ENCODE results near the gene STKLD1. TPM values are rescaled to one million over a fixed set of nuclear protein-coding genes. Genes with fewer than 3 reads are reported as not detected.

STKLD1 gene
- total RNA-seq, 2 donors from 2014 or later, result not detected

GRCh38 chr9:133355881-133356357, 20.2 kb upstream of the STKLD1 start:
- H3K4me3 ChIP-seq, result peak overlapping the region; percentile 43 to 80
- ATAC-seq (peak; percentile 13), DNase-seq (no peak)
- H3K36me3 ChIP-seq (replicated peaks in 1 of 2; ENCODE audit: insufficient read depth in 1 of 2, low read depth in 2 of 2), result peaks cover 0 to 13% of the 10 kb centered on the region in 2 donors
- intact Hi-C loops (cut with DNase I), result no loop called here
- peaks cover 49% of the 10 kb centered on the region for H3K4me1 ChIP-seq
- 0% methylated on average over 4 to 27 of the region's 31 CpGs for WGBS, 2 donors
- no peaks in the 10 kb centered on the region for H3K9me3 ChIP-seq
- no peak for TF ChIP-seq CTCF (IDR thresholded peaks at IDR 0.05)
- TF ChIP-seq POLR2A (IDR thresholded peaks at IDR 0.05), result no peak
- H3K27me3 ChIP-seq, result no peaks in the 10 kb centered on the region
- H3K27ac ChIP-seq, result peak overlapping the region; percentile 20 to 83 (median 66)

GRCh38 chr9:133356391-133357091, 19.6 kb upstream of the STKLD1 start, which contains the start of the genes SURF1 and SURF2:
SURF1 (minus strand) TSS chr9:133356487; CDS start chr9:133356453, 34 bp downstream.
SURF2 (plus strand) TSS chr9:133356550; CDS start chr9:133356593, 43 bp downstream.
- Histone ChIP-seq H3K36me3 (replicated peaks in 1 of 2; ENCODE audit: insufficient read depth in 1 of 2, low read depth in 2 of 2) (peaks cover 0 to 9% of the 10 kb centered on the region in 2 donors), H3K27me3 (no peaks in the 10 kb centered on the region), H3K9me3 (no peaks in the 10 kb centered on the region), H3K4me3 (peak within 1 kb of the TSS; percentile 66 to 80), H3K4me1 (peaks cover 49% of the 10 kb centered on the region), H3K27ac (peak within 1 kb of the TSS; percentile 20 to 83 (median 66))
- intact Hi-C loops (cut with DNase I), result no loop called here
- DNase-seq (peak; percentile 90 to 93 (median 90)), ATAC-seq (peak; percentile 92)
- WGBS, 2 donors, result 0% methylated on average over 5 to 73 of the region's 78 CpGs
- peak in 3 of 7 experiments; percentile 10 to 23 (median 17) for TF ChIP-seq CTCF (IDR thresholded peaks at IDR 0.05)
- peak in 2 of 3 donors; percentile 49 to 65 for TF ChIP-seq POLR2A (IDR thresholded peaks at IDR 0.05)

GRCh38 chr9:133357656-133358055, 18.5 kb upstream of the STKLD1 start:
- ATAC-seq (no peak), DNase-seq (no peak)
- Histone ChIP-seq H3K27me3 (no peaks in the 10 kb centered on the region), H3K4me3 (no peak overlapping the region), H3K4me1 (peaks cover 49% of the 10 kb centered on the region), H3K36me3 (replicated peaks in 1 of 2; ENCODE audit: insufficient read depth in 1 of 2, low read depth in 2 of 2) (peaks cover 0 to 8% of the 10 kb centered on the region in 2 donors), H3K27ac (no peak overlapping the region), H3K9me3 (no peaks in the 10 kb centered on the region)
- TF ChIP-seq CTCF (IDR thresholded peaks at IDR 0.05) (no peak), POLR2A (IDR thresholded peaks at IDR 0.05) (no peak)
- intact Hi-C loops (cut with DNase I), result no loop called here
- 76 to 79% methylated on average over 3 to 14 of the region's 14 CpGs for WGBS, 2 donors

GRCh38 chr9:133359399-133360175, 16.6 kb upstream of the STKLD1 start:
- no peaks in the 10 kb centered on the region for H3K9me3 ChIP-seq
- WGBS, 2 donors, result 35 to 42% methylated on average over 14 to 20 of the region's 20 CpGs
- H3K27ac ChIP-seq, result peak overlapping the region in 1 of 4 donors; percentile 16
- peaks cover 0 to 16% of the 10 kb centered on the region in 2 donors for H3K36me3 ChIP-seq (replicated peaks in 1 of 2; ENCODE audit: insufficient read depth in 1 of 2, low read depth in 2 of 2)
- ATAC-seq (no peak), DNase-seq (peak in 1 of 4 donors; percentile 42)
- no peaks in the 10 kb centered on the region for H3K27me3 ChIP-seq
- peaks cover 45% of the 10 kb centered on the region for H3K4me1 ChIP-seq
- no peak overlapping the region for H3K4me3 ChIP-seq
- intact Hi-C loops (cut with DNase I), result no loop called here
- TF ChIP-seq POLR2A (IDR thresholded peaks at IDR 0.05), result no peak
- TF ChIP-seq CTCF (IDR thresholded peaks at IDR 0.05), result peak in 5 of 7 experiments; percentile 26 to 45 (median 35)

Data from body of pancreas (tissue), 4 donors.